DND-41 (cell line): ENCODE results near the gene DNMBP.

Source experiments
- EZH2 ChIP-seq: IDR thresholded peaks from 3 replicates; pipeline ENCODE4 v1.6.1; 2012; ENCODE audit warnings: borderline replicate concordance, low read depth, mild to moderate bottlenecking, moderate library complexity, low read length, inconsistent platforms; ENCODE audit not compliant: severe bottlenecking
- TF ChIP-seq, protein P1 (sequence below): IDR thresholded peaks from 2 replicates; pipeline ENCODE4 v1.5.1; 2012; ENCODE audit warnings: borderline replicate concordance, low read length, moderate library complexity, mild to moderate bottlenecking; ENCODE audit not compliant: poor library complexity, severe bottlenecking; ENCODE audit errors: extremely low read depth

DNA sequence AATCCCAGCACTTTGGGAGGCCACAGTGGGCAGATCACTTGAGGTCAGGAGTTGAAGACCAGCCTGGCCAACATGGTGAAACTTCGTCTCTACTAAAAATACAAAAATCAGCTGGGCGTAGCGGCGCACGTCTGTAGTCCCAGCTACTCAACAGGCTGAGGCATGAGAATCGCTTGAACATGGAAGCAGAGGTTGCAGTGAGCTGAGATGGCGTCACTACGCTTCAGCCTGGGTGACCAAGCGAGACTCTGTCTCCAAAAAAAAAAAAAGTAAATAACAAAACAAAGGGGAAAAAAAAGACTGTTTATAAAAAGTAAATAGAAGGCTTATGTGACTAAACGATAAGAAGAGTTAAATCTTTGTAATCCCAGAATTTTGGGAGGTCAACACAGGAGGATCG lies 15.0 kb upstream of the DNMBP start:
- TF ChIP-seq, protein P1, sequence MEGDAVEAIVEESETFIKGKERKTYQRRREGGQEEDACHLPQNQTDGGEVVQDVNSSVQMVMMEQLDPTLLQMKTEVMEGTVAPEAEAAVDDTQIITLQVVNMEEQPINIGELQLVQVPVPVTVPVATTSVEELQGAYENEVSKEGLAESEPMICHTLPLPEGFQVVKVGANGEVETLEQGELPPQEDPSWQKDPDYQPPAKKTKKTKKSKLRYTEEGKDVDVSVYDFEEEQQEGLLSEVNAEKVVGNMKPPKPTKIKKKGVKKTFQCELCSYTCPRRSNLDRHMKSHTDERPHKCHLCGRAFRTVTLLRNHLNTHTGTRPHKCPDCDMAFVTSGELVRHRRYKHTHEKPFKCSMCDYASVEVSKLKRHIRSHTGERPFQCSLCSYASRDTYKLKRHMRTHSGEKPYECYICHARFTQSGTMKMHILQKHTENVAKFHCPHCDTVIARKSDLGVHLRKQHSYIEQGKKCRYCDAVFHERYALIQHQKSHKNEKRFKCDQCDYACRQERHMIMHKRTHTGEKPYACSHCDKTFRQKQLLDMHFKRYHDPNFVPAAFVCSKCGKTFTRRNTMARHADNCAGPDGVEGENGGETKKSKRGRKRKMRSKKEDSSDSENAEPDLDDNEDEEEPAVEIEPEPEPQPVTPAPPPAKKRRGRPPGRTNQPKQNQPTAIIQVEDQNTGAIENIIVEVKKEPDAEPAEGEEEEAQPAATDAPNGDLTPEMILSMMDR, result no peak
- no peak for TF ChIP-seq EZH2
